Glomerular visceral epithelial cell (primary cell): ENCODE results near the gene PROK1.
"Not testable (repeated sequence)": the region's sequence is repeated elsewhere in the genome, so short reads cannot be mapped to it uniquely, and the experiment has no call there.

Source experiments
- DNase-seq: peaks from one replicate; pipeline ENCODE4 v3.0.0-alpha.2; 2016; ENCODE audit errors: extremely low spot score

Gene PROK1

DNA sequence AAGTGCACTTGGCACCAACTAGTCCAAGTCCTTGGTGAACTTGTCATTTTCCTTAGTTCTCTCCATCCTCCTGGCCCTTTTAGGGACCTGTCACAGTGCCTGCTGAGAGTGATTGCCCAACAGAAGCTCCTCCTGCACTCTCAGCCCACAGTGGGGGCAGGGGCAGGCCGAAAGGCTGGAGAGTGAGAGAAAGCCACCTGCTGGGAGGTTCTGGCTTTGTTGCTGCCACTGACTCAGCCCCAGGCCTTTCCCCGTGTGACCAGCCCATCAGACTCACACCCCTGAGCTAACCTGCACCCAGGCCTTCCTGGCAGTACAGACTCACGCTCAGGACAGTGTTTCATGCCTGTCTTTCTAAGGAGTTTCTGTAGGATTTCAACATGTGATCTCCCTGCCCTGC is 17.1 kb upstream of the PROK1 start:
- DNase-seq: peak; percentile 56

DNA sequence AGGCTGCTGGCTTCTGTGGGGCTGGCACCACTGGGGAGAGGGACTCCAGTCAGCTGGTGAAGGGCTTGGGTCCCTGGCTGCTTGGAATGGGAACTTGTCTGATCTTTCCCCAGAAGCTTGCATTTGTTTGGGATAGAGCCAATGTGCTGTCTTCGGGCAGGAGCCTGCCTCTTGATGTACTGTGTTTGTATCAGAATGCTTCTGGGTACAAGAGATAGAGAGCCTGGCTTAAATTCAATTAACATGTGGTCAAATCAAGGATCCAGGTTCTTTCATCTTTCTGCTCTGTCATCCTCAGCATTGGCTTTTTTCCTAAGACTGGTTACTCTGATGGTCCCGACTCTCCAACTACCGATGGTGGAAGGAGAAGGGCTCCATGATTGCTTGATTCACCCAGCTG is 16.0 kb upstream of the PROK1 start:
- no peak for DNase-seq

DNA sequence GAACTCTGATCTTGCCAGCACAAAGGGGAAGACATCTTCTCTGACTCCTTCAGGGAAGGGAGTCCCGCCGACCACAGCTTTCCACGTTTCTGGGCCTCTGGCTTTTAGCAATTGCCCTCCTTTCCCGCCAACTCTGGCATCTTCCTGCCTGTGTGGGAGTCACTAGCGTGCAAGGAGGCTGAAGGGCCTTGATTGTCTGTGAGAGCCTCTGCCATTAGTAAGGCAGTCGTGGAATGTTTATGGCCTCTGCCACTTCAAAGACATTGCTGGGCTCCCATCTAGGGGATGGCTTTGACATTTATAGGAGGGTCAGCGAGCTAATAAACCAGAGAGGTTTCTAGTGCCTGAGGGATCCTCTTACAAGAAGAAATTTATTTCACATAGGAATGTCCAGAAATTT is 14.3 kb upstream of the PROK1 start:
- DNase-seq: no peak

DNA sequence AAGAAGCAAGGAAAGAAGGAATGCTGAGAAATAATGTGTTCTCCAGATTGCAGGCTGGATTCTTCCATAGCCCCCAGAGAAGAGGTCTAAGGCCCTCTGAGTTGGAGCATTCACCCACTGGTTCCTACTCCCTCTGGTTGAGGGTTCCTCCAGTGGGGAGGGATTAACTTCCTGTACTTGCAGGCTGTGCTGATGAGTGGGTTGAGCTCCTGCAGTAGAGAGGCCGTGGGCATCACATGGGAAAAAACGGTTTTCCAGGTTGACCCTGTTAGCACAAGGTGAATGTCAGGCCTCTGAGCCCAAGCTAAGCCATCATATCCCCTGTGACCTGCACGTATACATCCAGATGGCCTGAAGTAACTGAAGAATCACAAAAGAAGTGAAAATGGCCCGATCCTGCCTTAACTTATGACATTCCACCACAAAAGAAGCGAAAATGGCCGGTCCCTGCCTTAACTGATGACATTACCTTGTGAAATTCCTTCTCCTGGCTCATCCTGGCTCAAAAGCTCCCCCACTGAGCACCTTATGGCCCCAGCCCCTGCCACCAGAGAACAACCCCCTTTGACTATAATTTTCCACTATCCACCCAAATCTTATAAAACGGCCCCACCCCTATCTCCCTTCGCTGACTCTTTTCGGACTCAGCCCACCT is 13.2 kb upstream of the PROK1 start:
- not testable (repeated sequence) for DNase-seq

DNA sequence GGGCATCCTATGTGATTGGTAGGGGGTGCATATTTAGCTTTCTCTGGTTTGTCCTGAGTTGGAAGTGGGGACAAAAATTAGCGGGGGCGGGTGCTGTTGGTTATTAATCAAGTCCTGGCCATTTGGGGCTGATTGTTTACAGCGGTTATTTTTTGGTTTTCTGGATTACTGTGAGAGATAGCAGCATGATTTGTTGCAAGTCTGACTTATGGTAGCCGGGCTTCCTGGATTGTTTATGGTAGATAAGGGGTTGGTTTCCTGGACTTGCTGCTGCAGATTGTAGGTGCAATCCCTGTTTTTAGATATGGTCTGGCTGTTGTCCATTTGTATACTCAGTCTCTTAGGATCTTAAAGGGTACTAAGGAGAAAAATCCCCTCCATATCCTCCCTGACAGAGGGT is 12.1 kb upstream of the PROK1 start:
- DNase-seq: no peak

DNA sequence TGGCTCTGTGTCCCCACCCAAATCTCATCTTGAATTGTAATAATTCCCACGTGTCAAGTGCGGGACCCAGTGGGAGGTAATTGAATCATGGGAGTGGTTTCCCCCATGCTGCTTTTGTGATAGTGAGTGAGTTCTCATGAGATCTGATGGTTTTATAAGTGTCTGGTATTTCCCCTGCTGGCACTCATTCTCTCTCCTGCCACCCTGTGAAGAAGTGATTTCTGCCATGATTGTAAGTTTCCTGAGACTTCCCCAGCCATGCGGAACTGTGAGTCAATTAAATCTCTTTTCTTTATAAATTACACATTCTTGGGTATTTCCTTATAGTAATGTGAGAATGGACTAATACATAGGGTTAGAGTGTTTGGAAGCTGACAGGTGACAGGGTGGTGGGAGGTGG is 11.1 kb upstream of the PROK1 start:
- not testable (repeated sequence) for DNase-seq

DNA sequence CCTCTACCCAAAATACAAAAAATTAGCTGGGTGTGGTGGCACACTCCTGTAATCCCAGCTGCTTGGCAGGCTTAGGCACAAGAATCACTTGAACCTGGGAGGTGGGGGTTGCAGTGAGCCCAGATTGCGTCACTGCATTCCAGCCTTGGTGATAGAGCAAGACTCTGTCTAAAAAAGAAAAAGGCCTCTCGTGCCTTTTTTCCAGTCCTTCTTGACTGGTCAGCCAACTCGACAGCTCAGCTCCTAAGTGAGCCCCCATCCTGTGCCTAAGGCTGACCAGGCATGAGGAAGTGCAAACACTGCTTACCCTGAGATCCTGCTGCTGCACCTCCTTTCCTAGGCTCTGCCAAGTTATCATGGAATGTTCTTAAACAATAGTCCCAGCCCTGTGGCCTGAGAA is 10.1 kb upstream of the PROK1 start:
- peak; percentile 7 for DNase-seq

DNA sequence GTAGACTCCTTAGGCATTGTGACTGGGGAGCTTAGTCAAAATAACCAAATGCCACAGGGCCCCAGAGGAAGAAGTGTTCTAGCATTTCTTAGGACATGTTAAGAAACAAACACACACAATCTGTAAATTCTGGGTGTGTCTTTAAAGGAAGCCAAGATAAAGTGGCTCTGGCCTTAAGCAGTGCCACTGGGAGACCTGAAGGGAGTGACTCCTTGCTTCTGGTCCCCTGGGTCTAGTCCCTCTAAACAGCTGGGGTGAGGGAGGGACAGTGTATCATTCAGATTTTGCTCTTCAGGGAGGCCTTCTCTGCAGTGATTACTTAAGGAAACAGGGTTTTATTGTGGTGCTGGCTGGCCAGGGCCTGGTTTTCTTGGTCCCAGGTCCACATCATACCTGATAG is 9.1 kb upstream of the PROK1 start:
- DNase-seq: no peak

DNA sequence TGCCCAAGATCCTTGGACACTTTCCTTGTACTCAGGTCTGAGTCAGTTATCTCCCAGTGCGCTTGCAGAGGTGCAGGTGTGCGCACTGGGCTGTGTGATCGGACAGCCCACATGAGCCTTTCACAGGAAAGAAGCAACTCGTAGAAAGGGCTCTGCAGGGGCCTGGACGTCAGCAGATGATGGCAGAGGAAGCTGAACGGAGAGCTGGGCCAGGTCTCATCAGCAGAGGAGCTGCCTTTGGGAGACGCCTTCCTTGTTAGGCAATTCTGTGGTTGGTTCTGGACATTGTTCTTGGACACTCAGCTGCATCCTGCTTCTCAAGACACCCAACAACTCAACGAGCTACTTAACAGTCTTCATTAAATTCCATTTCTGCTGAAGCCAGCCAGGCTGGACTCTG is 7.5 kb upstream of the PROK1 start:
- no peak for DNase-seq

DNA sequence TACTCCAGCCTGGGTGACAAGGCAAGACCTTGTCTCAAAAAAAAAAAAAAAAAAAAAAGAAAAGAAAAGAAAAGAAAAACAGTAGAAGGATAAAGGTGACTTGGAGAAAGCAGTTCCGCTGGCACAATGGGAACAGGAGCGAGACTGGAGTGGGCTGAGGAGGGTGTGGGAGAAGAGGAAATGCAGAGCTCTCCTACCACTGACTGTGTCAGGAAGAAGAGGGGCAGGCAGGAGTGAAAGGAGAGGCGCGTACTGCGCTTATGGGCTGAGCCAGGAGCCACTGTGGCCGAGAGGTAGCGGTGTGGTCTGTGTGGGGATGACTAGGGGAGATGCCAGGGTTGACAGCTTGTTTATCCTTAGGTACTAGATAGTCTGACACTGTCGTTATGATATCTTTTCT is 6.4 kb upstream of the PROK1 start:
- no peak for DNase-seq

DNA sequence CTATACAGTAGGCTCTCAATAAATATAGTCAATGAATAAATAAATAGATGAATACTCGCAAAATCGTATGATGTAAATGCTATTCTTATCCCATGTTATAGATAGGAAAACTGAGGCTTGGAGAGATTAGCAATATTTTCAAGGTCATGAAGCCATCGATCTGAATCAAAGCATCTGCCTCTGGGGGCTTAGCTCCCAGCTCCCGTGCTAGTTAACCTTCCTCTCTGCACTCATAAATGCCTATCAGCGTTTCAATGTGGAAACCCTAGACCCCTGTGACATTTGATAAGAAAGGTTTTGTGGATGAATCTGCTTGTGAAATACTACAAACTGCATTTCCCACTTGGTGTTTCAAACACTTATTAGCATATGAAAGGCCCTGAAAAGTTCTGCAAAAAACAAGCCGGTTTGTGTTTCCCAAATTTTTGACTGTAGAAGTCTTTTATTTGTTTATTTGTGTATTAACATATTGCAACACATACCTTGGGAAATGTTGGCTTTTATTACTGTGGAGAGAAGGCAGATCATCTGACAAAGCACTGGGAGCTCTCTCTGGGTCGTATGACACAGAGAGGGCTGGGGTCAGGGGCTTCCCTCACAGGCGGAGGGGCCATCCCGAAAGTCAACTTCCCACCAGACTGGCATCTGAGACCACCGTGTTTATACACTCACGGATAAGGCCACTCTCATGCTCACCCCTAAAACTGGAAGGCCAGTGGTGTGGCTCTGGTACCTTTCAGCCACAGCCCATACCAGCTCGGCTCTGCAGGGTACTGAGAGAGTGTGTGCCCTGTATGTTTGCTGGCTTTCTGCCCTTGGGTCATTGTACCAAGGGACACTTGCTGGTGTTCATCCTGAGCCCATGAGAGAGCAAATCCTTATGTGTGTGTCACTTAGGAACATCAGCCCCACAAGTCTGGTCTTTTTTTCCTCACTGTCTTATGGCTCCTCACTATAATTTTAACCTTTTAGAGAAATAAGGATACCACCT is 993 bp upstream of the PROK1 start:
- no peak for DNase-seq

DNA sequence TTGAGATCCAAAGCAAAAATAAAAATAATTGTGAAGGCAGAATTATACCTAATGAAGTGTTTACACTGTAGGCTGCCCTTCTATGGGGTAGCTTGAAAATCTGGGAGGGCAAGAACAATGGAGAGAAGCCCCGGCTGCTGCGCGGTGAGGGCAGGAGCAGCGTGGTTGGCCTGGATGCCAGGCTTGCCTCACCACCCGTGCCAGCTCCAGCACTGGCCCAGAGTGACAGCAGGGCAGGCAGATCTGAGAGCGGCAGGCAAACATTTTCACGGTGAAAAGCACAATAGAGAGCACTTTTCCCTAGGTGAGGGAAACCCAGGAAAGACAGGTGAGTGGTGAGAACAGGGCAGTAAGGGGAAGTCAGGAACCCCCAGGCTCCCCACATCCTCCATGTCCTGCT is 1.4 kb downstream of the PROK1 start:
- DNase-seq: no peak

DNA sequence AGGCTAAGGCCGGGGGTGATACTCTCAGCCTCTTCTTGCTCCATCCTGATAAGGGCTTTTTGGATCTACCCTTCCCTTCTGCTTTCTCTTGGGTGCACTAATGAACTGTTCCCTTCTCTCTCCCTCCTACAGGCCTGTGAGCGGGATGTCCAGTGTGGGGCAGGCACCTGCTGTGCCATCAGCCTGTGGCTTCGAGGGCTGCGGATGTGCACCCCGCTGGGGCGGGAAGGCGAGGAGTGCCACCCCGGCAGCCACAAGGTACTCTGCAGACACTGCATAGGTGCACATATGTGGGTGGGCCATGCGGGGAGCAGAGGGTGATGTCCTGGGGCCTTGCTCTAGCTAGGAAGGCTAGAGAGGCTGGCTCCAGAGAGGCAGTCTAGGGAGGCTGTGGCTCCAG is 2.9 kb downstream of the PROK1 start:
- no peak for DNase-seq

DNA sequence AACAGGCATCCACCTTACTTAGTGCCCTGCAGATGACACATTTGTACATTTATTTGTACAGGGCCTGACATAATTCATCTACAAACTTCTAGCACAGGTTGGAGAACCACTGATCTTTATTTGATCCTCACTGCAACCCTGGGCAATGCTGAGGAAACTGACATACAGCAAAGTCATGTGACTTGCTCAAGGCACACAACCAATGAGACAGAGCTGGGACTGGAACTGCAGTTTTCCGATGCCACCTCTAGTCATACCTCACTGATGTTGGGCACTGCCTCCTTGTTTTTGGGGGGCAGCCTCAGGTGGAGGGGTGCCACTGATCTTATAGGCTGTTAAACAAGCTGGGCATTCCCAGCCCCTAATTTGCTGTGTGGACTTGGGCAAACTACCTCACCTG is 3.4 kb downstream of the PROK1 start:
- no peak for DNase-seq

DNA sequence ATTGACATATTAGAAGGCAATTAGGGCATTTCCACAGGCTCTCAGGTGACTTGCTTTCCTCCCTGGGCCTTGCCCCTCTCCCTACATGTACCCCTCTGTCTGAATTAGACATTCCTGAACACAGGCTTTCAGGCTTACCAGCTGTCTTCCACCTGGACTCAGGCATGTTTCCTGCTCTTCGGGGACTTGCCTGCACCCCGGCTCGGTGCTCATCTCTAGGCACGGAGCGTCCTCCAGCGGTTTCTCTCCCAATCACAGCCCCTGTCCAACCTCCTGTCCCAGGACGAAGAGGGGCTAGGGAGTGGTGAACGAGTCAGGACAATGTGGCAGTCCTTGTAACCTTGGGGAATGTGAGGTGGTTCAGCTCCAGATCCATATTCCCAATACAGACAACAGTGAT is 4.2 kb downstream of the PROK1 start:
- DNase-seq: no peak

DNA sequence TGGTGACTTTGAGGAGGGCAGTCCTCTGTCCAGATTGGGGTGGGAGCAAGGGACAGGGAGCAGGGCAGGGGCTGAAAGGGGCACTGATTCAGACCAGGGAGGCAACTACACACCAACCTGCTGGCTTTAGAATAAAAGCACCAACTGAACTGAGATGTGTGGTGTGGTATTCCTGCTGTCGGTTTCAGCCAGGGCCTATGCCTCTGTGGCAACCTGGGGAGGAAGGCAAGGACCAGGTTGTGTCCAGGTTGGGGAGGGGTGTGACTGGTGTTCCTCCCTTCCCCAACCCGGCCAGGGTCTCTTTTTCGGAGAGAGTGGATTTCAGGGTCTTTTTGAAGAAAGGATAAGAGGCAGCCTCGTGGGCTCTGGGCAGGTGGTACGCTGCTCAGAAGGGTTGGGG is 6.3 kb downstream of the PROK1 start:
- no peak for DNase-seq

DNA sequence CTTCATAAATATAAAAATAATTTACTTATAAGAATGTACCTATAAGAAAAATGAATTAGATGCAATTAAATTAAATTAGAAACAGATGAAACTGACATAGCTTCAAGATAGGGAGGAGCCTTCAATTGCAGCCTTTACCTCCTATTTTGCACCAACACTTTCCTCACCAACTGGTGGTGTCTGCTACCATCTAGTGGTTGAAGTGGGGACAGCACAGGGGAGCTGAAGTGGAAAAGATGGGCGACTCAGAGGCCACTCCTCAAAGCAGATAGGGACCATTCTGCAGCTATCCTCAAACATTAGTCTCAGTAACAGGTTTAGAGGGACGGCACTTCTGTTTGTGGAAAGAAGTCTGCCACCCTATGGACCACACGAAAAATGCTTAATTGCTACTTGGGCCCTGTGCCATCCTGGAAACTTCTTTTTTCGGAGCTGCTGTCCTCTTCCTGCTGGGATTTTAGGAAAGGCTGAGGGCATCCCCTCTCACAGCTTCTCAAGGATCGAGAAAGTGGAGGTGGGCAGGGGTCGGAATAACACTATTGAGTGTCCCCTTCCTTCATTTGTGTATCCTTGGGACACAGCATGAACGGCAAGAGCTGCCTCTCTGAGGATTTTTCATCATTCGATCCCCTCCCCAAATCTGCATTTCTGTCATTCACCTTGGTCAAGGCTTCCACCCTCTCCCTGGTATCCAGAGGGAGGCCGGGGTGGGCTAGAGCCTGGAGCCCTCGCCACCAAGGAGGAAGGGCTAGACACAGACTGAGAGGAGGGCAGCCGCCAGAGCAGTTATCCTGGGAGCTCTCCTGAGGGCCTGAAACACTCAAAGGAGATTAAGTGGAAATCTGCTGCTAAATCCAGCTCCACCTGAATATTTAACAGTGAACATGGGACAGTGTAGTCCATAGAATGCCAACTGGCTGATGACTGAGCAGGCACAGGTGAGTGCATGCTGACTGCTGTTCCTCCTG is 9.6 kb downstream of the PROK1 start:
- peak; percentile 76 for DNase-seq

DNA sequence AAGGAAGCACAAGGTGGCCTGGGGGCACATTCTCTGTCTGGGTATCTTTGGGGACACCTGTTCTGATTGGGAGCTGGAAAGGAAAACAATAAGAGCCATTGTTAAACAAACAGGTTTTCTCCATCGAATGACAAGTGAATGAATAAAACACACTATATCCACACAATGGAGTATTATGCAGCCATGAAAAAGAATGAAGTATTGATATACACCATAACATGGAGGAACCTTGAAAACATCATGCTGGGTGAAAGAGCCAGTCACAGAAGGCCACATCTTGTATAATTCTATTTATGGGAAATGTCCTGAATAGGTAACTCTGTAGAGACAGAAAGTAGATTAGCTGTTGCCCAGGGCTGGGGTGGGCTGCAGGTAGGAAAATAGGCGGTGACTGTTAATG is 11.1 kb downstream of the PROK1 start:
- no peak for DNase-seq

DNA sequence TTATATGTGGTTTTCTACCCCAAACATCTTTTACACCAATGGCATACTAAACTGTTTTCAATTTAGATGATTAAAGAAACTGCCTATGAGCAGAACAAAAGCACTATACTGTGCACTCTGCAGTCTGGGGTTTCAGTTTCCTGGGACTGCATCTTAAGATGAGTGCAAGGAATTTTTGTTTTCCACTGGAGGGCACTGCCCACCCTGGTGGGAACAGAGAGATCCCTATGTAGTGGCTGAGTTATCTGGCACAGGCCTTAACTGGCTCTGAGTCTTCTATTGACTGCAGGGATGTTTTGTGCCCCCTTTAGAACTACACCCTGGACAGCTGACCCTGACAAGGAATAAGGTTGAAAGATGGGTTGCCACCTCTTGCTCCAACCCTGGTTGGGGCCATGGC is 12.0 kb downstream of the PROK1 start:
- DNase-seq: no peak

DNA sequence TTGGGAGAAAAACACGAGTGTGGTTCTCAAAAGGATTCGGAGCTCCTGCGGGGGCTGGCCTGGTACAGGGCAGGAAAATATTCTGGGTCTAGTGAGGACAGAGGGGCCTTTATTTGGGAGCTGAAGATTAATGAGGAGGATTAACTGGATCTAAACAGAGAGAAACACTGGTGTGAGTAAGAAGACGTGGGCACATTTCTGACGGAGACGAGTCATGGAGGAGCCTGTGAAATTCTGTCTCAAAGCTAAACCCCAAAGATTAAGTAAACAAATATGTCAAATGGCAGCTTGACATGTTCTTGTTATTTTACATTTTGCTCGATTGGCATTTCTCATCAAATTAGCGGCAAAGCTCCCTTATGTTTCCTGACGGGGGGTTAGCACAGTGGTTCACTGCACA is 12.8 kb downstream of the PROK1 start:
- DNase-seq: no peak

DNA sequence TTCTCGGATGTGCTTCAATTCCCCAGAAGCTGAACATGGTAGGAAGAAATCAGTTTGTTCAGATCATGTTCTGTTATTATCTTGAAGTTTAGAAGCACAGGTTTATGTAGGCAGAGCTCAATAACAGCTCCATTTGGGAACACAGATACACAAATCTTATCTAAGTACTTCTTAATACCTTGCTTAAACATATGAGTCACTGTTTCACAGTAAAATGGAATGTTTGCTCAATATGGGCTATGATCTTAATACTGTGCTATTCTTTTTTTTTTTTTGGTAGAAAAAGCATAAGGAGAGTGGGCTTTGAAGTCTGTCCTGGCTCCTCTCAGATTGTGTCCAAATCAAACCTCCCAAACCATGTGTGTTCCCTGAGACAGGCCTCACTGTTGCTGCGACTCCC is 13.4 kb downstream of the PROK1 start:
- DNase-seq: no peak
